CD4-positive, alpha-beta T cell (primary cell): ENCODE results near the gene CASP7. TPM values are rescaled to one million over a fixed set of nuclear protein-coding genes. Genes with fewer than 3 reads are reported as not detected.

Source experiments
- ATAC-seq: fragments of 200-7000 bp; cut with Tn5 transposase; one replicate; pipeline ENCODE4 v1.10.0; 2022; ENCODE audit warnings: mild to moderate bottlenecking; ENCODE audit not compliant: poor library complexity
- CTCF ChIA-PET: fragments of 350-600 bp; sonication (Branson Sonifier 250); formaldehyde crosslinking; loops from one replicate; lab custom pipeline; 2021; ENCODE audit warnings: antibody characterized with exemption, inconsistent platforms; lab: Charles Lee
- POLR2A ChIA-PET: fragments of 350-600 bp; sonication (Branson Sonifier 250); formaldehyde crosslinking; loops from one replicate; lab custom pipeline; 2021; ENCODE audit warnings: antibody characterized with exemption, inconsistent platforms; lab: Charles Lee
- DNase-seq, 14 experiments: peaks; one replicate each; pipeline ENCODE4 v3.0.0-alpha.2; 2013 to 2020; ENCODE audit warnings: mixed read lengths in 2 of 14
- H3K27ac ChIP-seq, 2 donors: one replicate each; pipeline versions ENCODE4 v1.5.1 to v1.7.0; 2013; ENCODE audit warnings: low read length in 2 of 2, low read depth in 1 of 2, mild to moderate bottlenecking in 1 of 2
- H3K27me3 ChIP-seq, 2 experiments: 1 replicate in 1 of 2; 2 replicates in 1 of 2; pipeline versions ENCODE4 v1.6.1 to v1.7.0; 2013; ENCODE audit warnings: low read length in 2 of 2, control low read depth in 1 of 2, mild to moderate bottlenecking in 1 of 2, moderate library complexity in 1 of 2; ENCODE audit not compliant: insufficient read depth in 2 of 2, control insufficient read depth in 1 of 2
- H3K36me3 ChIP-seq: one replicate; pipeline ENCODE4 v1.6.1; 2013; ENCODE audit warnings: low read length, control low read depth; ENCODE audit not compliant: insufficient read depth
- H3K4me1 ChIP-seq: one replicate; pipeline ENCODE4 v1.6.1; 2013; ENCODE audit warnings: low read length, control low read depth; ENCODE audit not compliant: insufficient read depth
- H3K4me3 ChIP-seq: one replicate; pipeline ENCODE4 v1.5.1; 2013; ENCODE audit warnings: mild to moderate bottlenecking, low read length, moderate library complexity
- H3K9me3 ChIP-seq, 2 experiments: 1 replicate in 1 of 2; 2 replicates in 1 of 2; pipeline versions ENCODE4 v1.6.1 to v1.7.0; 2013; ENCODE audit warnings: low read length in 2 of 2, mild to moderate bottlenecking in 2 of 2, control low read depth in 1 of 2, moderate library complexity in 1 of 2; ENCODE audit not compliant: control insufficient read depth in 1 of 2, insufficient read depth in 1 of 2
- H3K27ac Mint-ChIP-seq: one replicate; pipeline ENCODE4 v1.8.0; 2020; ENCODE audit warnings: mixed read lengths
- H3K27me3 Mint-ChIP-seq: one replicate; pipeline ENCODE4 v1.8.0; 2021; ENCODE audit warnings: mixed read lengths
- H3K36me3 Mint-ChIP-seq: one replicate; pipeline ENCODE4 v1.8.0; 2021; ENCODE audit warnings: low read depth, mixed read lengths
- H3K4me1 Mint-ChIP-seq: one replicate; pipeline ENCODE4 v1.8.0; 2021; ENCODE audit warnings: low read depth, mixed read lengths
- H3K4me3 Mint-ChIP-seq: one replicate; pipeline ENCODE4 v1.8.0; 2020; ENCODE audit warnings: mild to moderate bottlenecking, mixed read lengths
- H3K9me3 Mint-ChIP-seq: one replicate; pipeline ENCODE4 v1.8.0; 2020; ENCODE audit warnings: mixed read lengths
- CTCF ChIP-seq: fragments of 200-600 bp; IDR thresholded peaks from one replicate; pipeline ENCODE4 v1.8.0; 2022; ENCODE audit warnings: antibody characterized with exemption, mild to moderate bottlenecking
- intact Hi-C, 2 experiments: fragments of 100-400 bp; cut with DNase I in 1 of 2; cut with micrococcal nuclease in 1 of 2; formaldehyde crosslinking; loops; one replicate each; pipeline versions ENCODE4 v1.15.1 to v1.9.0; 2023 to 2025; cut with DNase I, micrococcal nuclease
- total RNA-seq, 174 experiments: library from RNA in 2 of 174; stranded (reverse) in 2 of 174; gene quantifications; one replicate each; pipeline ENCODE4 v1.2.3 and lab custom pipeline; 2021 to 2026

The CASP7 gene
- total RNA-seq, 2 experiments from 2014 or later, result 8.5 to 8.6 TPM

GRCh38 chr10:113739031-113739430 lies 59.3 kb downstream of the CASP7 start:
- Mint-ChIP-seq H3K9me3 (no peaks in the 10 kb centered on the region), H3K4me3 (no peak overlapping the region)
- TF ChIP-seq CTCF, result no peak

GRCh38 chr10:113739577-113739976 lies 59.9 kb downstream of the CASP7 start:
- no peaks in the 10 kb centered on the region for H3K36me3 Mint-ChIP-seq
- DNase-seq, result no peak
- H3K4me1 Mint-ChIP-seq, result no peaks in the 10 kb centered on the region
- no peaks in the 10 kb centered on the region for H3K9me3 ChIP-seq
- no peaks in the 10 kb centered on the region for H3K4me1 ChIP-seq
- no peaks in the 10 kb centered on the region for H3K36me3 ChIP-seq
- CTCF ChIA-PET, result no interaction called here
- no peaks in the 10 kb centered on the region for H3K27me3 ChIP-seq
- POLR2A ChIA-PET, result no interaction called here
- no peaks in the 10 kb centered on the region for H3K9me3 Mint-ChIP-seq
- H3K4me3 Mint-ChIP-seq, result no peak overlapping the region
- no peak overlapping the region for H3K27ac ChIP-seq
- TF ChIP-seq CTCF, result no peak
- H3K4me3 ChIP-seq, result no peak overlapping the region
- no peak overlapping the region for H3K27ac Mint-ChIP-seq
- H3K27me3 Mint-ChIP-seq, result peaks cover 18% of the 10 kb centered on the region
- intact Hi-C loops, result no loop called here
- no peak for ATAC-seq

More at GRCh38 chr10:113739031-113739430, 59.3 kb downstream of the CASP7 start:
- intact Hi-C loops, result no loop called here
- H3K4me1 Mint-ChIP-seq, result no peaks in the 10 kb centered on the region
- H3K36me3 ChIP-seq, result no peaks in the 10 kb centered on the region
- H3K27ac Mint-ChIP-seq, result no peak overlapping the region
- H3K27me3 Mint-ChIP-seq, result peaks cover 13% of the 10 kb centered on the region
- H3K9me3 ChIP-seq, result no peaks in the 10 kb centered on the region
- no peaks in the 10 kb centered on the region for H3K27me3 ChIP-seq
- ATAC-seq, result no peak
- ChIA-PET POLR2A (no interaction called here), CTCF (no interaction called here)
- DNase-seq, result no peak
- no peak overlapping the region for H3K4me3 ChIP-seq
- H3K27ac ChIP-seq, result no peak overlapping the region
- H3K36me3 Mint-ChIP-seq, result no peaks in the 10 kb centered on the region
- H3K4me1 ChIP-seq, result no peaks in the 10 kb centered on the region

- H3K4me1 ChIP-seq, result no peaks in the 10 kb centered on the region
- H3K4me3 Mint-ChIP-seq, result no peak overlapping the region
- no peak overlapping the region for H3K27ac Mint-ChIP-seq
- no peak overlapping the region for H3K27ac ChIP-seq
- ChIA-PET CTCF (no interaction called here), POLR2A (no interaction called here)
- TF ChIP-seq CTCF, result no peak
- DNase-seq (no peak), ATAC-seq (no peak)
- H3K27me3 ChIP-seq, result no peaks in the 10 kb centered on the region
- no peaks in the 10 kb centered on the region for H3K9me3 ChIP-seq
- no peaks in the 10 kb centered on the region for H3K36me3 ChIP-seq
- no peak overlapping the region for H3K4me3 ChIP-seq
- no peaks in the 10 kb centered on the region for H3K9me3 Mint-ChIP-seq
- peaks cover 22% of the 10 kb centered on the region for H3K27me3 Mint-ChIP-seq
- intact Hi-C loops, result no loop called here
- no peaks in the 10 kb centered on the region for H3K36me3 Mint-ChIP-seq
- no peaks in the 10 kb centered on the region for H3K4me1 Mint-ChIP-seq
Observed at GRCh38 chr10:113740850-113741249, 61.1 kb downstream of the CASP7 start.
